HG03095 (cell line): ENCODE results near the gene SYTL4.

Experiments
- ATAC-seq: cut with Tn5 transposase; IDR thresholded peaks from one replicate; pipeline ENCODE4 v1.9.1; 2021; ENCODE audit warnings: moderate library complexity; ENCODE audit not compliant: unreplicated experiment

SYTL4 gene

DNA sequence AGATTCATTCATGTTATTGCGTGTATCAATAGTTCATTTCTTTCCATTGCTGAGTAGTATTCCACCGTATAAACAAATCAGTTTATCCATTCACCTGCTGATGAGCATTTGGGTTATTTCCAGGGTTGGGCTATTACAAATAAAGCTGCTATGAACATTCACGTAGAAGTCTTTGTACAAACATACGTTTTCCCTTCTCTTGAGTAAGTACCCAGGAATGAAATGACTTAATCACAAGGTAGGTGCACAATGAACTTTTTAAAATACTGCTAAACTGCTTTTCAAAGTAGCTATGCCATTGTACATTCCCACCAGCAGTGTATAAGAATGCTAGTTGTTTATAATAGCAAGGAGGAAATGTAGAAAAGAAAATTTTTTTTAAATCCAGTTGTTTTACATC, 35.9 kb downstream of the SYTL4 start:
- ATAC-seq, result no peak

DNA sequence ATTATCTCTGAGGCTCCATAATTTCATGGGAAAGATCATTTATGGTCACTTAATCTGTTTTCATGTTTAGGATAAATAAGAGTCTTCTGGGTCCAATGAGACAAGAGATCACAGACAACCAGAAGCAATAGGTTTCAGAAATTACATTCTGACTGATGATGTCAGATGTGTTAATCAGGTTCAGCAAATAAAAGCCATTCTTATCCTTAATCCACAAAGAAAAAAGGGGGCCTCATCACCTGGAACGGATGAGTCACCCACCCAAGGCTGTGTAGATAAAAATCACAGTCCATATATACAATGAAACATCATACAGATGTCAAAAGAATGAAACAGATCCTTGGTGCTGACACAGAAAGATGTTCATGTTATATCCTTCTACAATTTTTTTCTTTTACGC, 36.6 kb downstream of the SYTL4 start:
- ATAC-seq, result no peak

DNA sequence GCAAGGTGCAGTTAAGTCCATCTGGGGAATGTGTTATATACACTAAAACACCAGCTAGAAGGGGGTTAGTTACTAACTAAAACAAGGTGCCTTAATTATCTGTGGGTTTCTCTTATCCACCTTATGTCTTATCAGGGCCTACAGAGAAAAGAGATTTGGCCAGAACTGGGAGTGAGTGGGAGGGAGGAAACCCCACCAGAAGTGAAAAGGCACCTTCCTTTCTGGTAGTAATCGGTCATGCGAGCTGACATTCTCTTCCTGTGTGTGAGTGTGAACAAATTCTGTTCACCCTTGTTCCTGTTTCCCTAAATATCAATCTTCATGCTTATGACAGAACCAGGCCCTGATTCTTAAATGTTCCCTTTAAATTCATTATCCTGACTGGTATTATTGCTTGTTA, 44.4 kb downstream of the SYTL4 start:
- ATAC-seq, result peak; percentile 81

DNA sequence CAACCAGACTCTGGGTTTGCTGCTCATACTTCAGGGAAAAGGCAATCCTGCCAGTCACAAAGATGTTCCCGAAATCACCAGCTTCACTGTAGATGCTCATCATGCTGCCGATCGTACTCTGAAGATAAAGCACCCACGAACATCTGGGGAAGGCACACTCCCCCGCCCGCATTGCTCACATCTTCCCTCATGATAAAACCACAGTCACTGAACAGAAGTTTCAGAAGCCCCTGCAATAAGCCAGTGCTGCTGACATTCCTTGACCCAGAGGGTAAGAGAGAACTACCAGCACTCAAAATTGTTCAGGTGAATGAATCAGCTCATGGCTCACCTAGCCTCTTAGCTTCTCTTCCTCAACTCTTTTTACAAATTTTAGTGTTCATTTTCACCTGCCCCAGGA, 44.8 kb downstream of the SYTL4 start:
- ATAC-seq, result peak; percentile 38

DNA sequence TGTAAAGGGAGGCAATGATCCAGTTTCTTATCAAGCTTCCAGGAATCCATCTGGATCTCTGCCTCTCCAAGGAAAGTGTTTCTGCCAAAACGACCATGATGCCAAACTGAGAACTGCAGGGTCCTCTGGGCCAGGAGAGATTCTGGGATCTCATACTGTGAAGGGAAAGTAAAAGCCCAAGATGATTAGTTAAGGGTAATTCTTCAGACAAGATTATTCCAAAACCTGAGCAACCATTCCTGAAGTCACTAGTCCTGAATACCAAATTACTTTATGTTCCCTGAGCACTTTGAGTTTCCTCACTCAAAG, 46.0 kb downstream of the SYTL4 start:
- ATAC-seq, result no peak

DNA sequence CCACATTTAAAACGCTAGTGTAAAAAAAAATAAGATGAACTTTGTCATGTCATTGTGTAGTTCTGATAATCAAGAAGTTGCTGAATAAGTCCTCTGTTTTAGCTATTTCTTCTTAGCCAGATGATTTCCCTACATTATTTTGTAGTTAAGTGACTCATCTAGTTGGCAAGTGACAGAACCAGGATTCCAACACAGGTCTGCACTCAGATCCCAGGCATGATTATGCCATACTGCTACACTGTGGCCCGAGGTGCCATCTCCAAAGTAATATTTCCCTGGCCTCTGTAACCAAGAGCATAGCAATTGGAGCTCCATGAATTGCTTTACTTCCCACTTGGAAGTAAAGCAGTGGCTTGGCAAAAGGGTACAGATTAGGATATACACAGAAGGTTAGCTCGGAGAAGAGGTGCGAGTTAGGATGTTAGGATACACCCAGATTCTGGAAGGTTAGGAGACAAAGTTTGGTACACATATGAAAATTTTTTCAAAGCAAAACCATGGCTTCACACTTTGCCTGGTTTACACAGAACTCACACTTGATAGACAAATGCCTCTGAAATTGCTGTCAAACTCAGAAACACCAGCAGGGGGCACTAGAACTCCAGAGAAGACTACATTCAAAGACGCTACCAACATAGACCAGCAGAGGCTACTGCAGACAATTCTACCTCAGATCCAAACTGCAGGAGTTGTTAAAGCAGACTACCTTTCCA, 46.5 kb downstream of the SYTL4 start:
- ATAC-seq, result peak; percentile 63

DNA sequence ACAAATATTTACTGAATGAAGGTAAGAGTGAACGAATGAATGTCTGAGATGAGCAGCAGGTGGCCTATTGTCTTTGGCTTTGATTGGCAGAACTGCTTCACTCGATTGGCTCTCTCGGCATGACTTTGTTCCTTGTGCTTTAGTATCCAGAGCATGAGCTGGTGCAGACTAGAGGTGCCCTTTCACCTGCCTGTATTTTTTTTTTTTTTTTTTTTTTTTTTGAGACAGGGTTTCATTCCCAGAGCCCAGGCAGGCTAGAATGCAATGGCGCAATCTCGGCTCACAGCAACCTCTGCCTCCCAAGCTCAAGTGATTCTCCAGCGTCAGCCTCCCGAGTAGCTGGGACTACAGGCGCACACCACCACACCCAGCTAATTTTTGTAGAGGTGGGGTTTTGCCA, 49.0 kb downstream of the SYTL4 start:
- no peak for ATAC-seq

DNA sequence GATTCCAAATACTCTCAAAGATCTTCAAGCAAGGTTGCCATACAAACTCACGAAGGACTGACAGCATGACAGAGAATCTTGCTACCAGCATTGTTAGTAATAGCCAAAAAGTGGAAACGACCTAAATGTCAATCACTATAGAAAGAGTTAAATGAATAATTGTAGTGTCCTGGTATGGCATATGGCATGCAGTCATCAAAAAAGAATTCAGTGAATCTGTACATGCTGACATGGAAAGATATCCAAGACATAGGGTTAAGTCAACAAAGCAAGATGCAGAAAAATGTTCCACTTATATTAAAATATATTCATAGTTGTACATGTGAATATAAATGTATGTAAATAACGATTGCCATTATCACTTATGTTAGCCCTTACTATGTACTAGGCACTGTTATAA, 50.3 kb downstream of the SYTL4 start:
- no peak for ATAC-seq

DNA sequence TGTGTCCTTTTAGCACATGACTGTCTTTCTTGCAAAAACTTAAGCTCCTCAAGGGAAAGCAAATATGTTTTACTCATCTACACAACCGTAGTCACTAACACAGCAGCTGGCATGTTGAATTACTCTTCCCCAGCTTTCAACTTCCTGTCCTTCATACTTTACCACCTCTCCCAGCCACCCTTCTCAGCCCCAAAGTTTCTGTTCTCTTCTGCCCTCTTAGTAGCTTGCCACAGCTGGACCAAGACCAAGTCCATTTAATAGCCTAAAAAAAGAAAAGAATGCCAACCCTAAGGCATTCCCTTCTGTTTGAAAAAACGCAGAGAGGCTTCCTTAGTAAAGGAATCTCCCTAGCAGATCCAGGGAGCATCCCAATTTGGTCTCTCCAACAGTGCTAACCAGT, 51.2 kb downstream of the SYTL4 start:
- no peak for ATAC-seq

DNA sequence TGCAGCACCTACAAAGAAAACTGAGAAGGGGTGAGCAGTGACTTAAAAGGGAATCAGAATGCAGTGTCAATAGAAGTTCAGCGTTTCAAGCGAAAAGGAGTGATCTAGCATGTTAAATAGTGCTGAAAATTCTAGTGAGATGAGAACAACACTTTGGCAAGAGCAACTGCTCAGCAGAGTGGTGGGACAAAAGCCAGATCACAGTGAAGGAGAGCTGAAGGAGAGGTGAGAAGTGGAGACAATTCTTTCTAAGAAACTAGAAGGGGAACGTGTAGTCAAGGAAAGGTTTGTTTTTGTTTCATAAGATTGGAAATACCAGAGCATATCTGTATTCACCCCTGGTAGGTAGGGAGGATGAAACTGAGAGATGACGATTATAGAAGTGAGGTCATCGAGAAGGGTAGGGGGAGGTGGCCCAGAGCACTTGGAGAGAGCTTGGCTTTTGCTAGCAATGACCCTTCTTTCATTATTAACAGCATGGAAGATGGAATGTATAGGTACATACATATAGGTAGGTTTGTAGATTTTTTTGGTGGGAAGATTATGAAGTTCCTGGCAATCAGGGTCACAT, 54.2 kb downstream of the SYTL4 start:
- ATAC-seq, result no peak

DNA sequence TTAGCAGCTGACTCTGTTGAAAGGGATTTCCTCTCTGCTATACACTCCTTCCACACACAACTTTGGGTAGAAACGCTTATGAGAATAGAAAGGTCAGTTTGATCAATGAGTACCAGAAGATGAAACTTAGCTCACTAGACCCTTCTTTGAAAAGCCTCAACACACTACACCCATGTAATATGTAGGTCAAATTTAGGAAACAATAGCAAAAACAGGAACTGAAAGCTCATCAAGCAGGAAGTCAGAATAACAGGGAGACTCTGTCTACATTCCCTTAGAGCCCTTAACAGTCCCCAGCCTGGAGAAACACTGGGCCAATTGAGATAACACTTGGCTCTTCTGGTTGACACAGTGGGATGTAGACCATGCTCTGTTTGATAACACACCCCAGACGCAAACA, 57.2 kb downstream of the SYTL4 start:
- ATAC-seq, result no peak

DNA sequence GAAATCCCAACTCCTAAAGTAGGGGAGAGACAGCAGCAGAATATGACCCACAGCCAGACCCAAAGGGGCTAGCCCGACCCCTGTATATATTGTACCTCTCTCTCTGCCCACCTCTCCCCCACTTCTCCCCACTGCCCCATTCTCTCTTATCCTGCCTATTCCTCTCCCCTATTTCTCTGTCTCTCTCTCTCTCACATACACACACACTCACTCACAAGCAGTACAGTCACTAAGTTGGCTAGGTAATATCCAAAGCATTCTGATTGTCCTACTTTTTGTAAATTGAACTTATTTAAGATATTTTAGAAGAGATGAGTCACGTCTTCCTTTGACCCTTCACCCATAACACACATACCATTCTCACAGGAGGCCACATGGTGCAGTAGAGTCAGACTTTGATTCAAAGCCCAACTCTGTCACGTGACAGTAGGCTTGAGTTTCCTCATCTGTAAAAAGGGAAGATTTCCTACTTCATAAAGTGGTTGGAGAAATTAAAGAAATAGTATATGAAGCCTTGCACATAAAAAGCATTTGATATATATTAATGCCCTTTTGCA, 58.4 kb downstream of the SYTL4 start:
- ATAC-seq, result no peak

DNA sequence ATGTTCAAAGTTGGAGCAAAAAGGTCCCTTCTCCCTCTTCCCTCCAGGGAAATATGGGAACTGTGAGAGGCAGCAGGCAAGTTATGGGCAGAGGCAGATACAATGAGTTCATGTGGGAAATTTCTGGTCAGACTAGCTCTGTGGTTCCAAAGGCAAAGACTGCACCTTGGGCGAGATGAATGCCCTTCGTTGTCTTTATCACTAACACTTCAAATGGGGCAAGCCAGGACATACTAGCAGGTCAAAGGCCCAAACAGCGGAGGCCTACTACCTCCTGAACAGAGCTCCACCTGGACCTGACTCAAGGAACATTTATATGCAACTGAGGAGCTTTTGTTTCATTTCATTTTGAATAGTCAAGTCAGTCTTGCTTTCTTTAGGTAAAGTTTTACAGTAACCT, 59.0 kb downstream of the SYTL4 start:
- ATAC-seq, result no peak

DNA sequence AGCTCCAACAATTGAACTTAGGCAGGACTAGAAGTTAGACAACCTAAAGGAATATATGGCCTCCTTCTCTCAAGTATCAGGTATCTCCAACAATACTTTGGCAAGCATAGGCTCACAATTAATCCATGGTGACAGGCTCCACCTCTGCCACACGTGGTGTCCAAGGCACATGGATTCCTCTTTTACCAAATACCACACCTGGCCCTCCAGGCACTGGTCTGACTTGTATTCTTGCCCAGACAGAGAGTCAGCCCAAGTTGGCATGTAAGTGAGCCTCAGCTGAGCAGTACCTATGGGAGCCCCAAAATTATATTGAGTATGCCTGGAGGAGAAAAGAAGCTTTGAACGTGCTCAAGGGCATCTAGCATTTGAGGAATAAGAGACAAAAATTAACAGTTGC, 68.3 kb downstream of the SYTL4 start:
- no peak for ATAC-seq

DNA sequence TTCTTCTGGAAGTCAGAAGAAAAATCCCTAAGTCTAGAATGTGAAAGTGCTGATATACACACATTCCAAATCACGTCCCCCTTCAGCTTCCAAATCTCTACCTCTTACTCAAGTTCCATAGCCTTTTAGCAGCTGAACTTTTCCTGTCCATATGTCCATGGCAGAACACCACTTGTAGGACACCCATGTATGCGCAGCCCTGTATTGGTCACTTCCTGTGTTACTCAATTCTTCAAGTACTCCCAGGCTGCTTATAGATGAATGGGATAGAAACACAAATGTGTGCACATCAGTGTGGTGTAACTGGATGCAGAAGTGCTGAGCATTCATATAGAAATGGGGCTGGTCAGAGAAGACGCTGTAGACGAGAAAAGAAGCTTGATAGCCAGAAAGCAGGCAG, 69.1 kb downstream of the SYTL4 start:
- ATAC-seq, result no peak

DNA sequence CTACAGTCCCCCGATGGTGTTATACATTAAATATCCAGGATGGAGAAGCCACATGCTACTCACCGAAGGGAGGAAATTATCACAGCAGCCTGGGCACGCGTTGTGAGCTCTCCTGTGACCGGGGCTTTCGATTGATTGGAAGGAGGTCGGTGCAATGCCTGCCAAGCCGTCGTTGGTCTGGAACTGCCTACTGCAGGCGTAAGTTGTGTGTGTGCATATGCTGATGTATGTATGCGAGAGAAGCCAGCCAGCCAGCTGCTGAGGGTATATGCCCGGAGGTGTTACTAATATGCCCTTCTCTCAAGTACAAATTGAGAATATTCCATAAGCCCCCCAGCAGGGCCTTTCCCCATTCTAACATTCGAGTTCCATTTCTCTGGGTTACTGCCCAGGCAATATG, 69.8 kb downstream of the SYTL4 start:
- ATAC-seq, result no peak

DNA sequence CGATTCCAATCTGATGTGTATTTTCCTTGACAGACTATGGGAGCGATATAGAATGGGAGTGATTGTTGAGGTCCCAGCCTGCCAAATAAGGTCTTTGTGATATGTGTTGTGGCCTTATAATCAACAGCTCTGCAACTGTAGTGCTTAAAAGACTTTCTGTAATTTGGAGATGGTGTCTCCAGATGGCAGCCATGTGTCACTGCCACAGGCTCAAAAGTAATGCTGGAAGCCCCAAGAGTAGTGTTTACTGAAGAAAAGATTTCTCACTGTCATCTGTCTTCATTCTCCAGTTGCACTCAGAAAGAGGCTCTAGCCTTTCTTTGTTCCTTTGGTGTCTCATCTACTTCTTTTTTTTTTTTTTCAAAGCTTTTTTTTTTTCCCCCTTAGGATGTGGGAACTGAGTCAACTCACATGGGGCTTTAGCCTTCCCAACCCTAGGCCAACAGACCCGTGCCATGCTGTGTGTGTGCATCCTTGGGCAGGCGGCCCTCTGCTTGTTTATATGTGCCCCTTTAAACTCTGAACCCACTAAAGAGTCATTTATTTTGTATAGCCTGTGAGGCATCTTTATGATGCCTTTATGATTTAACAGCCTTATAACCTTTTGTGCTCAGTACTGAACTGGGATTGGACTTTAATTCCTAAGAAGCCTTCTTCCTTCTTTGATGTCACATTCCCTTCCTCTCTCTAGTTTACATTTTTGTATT, 72.3 kb downstream of the SYTL4 start:
- ATAC-seq, result no peak

DNA sequence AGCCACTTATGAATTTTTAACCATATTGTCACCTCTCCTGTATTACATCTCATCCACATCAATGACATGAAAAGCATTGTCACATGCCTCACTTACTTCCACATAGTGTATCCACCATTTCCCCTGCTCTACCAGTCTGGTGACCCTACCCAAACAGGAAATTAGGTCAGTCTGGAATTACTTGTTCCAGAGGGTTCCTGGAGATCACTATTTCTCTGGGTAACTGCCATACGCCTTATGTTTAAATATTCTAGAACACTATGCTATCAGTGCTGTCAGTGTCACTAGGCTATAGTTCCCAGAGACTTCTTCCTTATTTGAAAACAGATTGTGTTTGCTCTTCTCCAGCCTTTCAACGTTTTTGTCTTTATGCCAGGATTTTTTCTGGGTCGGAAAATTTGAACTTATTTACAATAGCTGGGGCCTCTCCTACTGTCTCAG, 73.0 kb downstream of the SYTL4 start:
- no peak for ATAC-seq

DNA sequence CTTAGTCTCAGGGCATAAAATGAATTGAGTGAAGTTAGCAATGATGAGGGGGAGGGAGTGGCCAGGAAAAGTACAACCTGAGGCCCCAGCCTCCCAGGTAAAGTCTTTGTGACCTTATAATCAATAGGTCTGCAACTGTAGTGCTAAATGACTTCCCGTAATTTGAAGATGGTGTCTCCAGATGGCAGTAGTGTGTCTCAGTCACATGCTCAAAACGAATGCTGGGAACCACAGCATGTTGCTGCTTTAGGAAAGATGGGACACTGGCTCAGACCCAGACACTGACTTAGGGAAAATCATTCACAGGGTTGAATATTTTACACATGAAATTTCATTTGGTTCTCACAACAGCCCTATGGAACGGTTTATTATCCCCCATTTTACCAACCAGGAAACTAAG, 77.7 kb downstream of the SYTL4 start:
- no peak for ATAC-seq

DNA sequence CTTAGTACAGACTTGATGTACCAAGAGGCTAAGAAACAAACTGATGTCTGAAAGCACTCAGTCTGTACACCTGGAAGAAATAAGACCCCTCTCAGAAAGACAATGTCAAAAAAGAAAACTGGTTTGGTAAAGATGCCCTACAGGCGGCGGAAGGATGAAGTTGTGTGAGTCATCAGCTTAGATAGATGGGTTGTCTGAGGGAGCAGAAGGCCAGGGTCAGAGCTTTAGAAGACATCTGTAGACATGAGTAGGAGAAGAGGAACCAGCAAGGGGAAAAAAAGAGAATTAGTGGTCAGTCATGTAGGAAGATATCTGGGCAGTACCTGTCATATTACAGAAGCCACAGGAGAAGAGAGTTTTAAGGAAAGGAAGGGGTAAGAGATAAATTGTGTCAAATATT, 79.7 kb downstream of the SYTL4 start:
- no peak for ATAC-seq

DNA sequence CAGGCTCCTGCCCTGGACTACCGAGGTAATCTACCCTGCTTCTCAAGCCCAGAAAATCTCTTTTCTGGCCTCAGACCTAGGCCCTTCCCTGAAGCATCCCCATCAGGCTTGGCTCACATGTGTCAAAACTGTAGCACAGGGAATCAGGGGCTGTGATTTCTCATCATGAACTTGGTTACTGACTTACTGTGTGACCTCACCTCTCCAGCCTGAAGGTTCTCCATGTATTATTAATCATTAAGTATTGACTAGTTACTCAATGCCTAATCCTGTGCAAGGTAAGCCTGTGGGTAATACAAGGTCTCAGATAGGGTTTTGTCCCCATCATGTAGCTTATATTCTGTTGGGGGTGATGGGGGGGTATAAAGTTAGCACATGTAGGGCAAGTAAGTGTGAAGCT, 81.1 kb downstream of the SYTL4 start:
- no peak for ATAC-seq
